Ovary (tissue), 3 donors: ENCODE measurements around the gene DND1.

Source experiments
- EP300 ChIP-seq: sonication (generic); formaldehyde crosslinking; IDR thresholded peaks from one replicate; pipeline ENCODE4 v1.6.1; 2017; ENCODE audit warnings: antibody characterized with exemption
- TF ChIP-seq, protein P1 (sequence below), 3 donors: fragments of 450-650 bp in 2 of 3; fragments of 200-600 bp in 1 of 3; IDR thresholded peaks; one replicate each; pipeline versions ENCODE4 v1.5.1 to v1.8.0; 2016 to 2022; ENCODE audit warnings: antibody characterized with exemption in 3 of 3, mild to moderate bottlenecking in 1 of 3
- donor health status: DM: no; HTN: no; CAD: no.

DNA sequence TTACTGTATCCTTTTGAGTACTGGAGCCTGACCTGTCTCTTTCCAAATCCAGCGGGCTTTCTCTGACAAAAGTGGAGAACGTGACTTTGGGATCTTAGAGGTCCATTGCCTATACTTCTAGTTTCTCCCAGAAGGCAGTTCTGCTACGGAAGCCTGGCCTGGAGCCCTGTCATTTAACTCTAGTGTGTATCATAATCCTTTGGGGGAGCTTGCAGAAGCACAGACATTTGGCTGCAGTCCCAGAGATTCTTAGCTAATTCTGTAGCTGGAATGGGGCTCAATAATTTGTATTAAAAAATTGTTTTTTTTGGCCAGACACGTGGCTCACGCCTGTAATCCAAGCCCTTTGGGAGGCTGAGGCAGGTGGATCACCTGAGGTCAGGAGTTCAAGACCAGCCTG lies 20.9 kb upstream of the DND1 start:
- TF ChIP-seq, protein P1, sequence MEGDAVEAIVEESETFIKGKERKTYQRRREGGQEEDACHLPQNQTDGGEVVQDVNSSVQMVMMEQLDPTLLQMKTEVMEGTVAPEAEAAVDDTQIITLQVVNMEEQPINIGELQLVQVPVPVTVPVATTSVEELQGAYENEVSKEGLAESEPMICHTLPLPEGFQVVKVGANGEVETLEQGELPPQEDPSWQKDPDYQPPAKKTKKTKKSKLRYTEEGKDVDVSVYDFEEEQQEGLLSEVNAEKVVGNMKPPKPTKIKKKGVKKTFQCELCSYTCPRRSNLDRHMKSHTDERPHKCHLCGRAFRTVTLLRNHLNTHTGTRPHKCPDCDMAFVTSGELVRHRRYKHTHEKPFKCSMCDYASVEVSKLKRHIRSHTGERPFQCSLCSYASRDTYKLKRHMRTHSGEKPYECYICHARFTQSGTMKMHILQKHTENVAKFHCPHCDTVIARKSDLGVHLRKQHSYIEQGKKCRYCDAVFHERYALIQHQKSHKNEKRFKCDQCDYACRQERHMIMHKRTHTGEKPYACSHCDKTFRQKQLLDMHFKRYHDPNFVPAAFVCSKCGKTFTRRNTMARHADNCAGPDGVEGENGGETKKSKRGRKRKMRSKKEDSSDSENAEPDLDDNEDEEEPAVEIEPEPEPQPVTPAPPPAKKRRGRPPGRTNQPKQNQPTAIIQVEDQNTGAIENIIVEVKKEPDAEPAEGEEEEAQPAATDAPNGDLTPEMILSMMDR (IDR thresholded peaks at IDR 0.05), result no peak
- TF ChIP-seq EP300, result no peak
